ENCODE results near the gene PPM1H.

The PPM1H gene

GRCh38 chr12:62726471-62726980 is 208.4 kb downstream of the PPM1H start:
- DNase-seq = no peak

DNA sequence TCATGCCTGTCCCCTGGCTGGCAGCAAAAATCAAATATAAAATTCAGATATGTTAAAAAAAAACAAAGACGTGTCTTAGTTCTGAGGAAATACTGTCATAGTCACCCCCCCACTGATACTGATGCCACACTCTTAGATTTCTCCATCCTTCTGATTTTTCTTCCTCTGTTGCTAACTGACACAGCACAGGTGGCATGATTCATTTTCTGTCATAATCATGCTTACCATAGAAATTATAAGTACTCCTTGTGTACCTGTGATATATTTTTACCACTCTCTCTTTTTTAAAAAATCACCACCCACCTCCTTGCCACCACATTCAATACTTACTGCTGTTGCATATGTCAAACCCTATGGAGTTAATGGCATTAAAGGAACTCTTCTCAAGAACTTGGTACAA is 209.2 kb downstream of the PPM1H start:
- DNase-seq = no peak

GRCh38 chr12:62724947-62725451 is 210.0 kb downstream of the PPM1H start:
- DNase-seq = peak; percentile 27

DNA sequence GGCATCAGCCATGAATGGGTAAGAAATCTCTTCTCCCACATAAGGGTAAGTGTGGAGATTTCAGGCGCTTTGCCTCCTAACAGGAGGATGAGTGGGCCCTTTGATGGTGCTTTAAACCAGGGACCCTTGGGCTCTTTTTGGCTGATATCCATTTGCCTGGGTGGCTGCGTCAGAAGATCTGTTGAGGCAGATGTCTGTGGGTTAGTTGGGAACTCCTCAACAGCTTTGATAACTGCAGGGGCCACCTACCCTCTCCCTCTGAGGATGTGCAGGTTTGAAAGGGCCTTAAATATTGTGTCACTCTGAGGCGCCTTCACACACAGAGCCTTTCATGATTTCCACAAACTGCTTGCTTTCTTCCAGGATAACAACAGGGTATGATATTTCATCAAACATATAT is 210.7 kb downstream of the PPM1H start:
- no peak for DNase-seq

DNA sequence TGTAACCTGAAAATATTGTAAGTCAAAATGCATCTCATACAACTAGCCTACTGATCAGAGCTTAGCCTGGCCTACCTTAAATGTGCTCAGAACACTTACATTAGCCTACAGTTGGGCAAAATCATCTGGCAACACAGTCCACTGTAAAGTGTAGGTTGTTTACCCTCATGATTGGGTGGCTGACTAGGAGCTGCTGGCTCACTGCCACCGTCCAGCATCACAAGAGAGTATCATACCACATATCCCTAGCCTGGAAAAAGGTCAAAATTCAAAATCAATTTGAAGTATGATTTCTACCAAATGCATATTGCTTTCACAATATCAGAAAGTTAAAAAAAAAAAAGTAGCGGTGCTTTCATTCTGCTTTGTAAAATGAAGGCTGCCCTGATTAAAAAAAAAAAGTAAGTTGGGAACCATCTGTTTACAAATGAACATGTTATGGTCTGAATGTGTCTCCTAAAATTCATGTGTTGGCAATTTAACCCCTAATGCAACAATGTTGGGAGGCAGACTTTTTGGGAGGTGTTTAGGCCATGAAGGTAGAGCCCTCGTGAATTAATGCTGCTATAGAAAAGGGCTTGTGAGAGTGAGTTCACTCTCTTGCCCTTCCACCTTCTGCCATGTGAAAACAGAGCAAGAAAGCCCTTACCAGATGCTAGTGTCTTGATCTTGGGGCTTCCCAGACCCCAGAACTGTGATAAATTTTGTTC is 211.8 kb downstream of the PPM1H start:
- DNase-seq = no peak

DNA sequence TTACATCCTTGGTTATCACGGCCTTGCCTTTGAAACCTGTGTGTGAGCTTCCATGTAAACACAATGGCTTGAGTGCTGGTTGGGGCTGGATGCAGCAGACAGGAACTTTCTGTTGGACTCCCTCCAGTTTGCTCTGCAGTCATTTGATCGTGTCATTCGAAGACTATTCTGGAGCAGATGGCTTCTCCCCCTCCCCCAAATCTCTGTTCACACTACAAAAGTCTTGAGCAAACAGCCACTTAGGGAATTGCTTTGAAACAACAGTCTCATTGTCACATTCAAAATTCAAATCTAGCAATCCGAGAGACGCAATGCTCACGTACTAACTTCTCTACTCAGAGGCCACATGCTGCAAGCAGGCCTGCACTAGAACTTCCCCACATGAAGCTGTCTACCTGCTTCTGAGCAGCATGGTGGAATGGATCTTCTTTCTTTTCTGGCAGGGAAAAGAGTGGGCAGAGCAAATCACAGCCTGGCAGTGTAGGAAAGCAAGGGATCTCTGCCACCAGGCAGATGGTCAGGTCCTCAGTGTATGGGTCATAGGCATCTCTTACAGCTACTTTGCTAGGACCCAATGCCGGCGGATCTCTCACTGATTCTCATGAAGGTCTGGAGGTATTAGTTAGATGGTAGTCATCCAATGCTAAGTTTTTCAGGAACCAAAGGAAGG is 214.2 kb downstream of the PPM1H start:
- DNase-seq = no peak

GRCh38 chr12:62720025-62720424 is 214.9 kb downstream of the PPM1H start:
- DNase-seq = no peak

DNA sequence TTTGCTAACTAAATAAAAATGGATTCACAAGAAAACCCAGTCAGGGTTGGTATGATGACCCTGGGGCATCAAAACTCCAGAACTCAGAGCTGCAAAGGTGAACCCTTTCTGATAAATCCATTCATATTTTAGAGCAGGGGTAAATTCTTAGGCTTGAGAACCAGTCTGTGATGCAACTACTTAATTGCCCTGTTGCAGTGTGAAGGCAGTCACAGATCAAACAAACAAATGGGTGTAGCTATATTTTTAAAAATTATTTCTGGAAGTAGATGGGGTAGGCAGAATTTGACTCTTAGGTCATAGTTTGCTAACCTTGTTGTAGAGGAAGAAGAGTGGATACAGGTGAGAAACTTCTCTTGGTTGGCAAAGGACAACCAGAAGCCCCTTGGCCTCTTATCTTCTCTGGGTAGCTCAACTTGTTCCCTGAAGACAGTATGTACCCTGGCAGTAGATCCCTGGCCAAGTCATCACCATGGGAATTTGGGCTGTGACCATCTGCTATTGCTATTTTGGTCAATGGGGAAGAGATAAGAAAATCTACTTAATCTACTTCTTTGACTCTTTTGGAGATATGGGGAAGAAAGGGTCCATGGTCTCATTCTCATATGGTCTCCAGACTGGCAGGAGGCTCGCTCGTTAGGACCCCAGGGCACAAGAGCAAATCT is 216.1 kb downstream of the PPM1H start:
- DNase-seq = no peak

GRCh38 chr12:62717643-62718042 is 217.3 kb downstream of the PPM1H start:
- no peak for DNase-seq

- no peak for DNase-seq
Measured at GRCh38 chr12:62716866-62717525, 218.0 kb downstream of the PPM1H start.

GRCh38 chr12:62716037-62716436 is 218.9 kb downstream of the PPM1H start:
- DNase-seq = no peak

DNA sequence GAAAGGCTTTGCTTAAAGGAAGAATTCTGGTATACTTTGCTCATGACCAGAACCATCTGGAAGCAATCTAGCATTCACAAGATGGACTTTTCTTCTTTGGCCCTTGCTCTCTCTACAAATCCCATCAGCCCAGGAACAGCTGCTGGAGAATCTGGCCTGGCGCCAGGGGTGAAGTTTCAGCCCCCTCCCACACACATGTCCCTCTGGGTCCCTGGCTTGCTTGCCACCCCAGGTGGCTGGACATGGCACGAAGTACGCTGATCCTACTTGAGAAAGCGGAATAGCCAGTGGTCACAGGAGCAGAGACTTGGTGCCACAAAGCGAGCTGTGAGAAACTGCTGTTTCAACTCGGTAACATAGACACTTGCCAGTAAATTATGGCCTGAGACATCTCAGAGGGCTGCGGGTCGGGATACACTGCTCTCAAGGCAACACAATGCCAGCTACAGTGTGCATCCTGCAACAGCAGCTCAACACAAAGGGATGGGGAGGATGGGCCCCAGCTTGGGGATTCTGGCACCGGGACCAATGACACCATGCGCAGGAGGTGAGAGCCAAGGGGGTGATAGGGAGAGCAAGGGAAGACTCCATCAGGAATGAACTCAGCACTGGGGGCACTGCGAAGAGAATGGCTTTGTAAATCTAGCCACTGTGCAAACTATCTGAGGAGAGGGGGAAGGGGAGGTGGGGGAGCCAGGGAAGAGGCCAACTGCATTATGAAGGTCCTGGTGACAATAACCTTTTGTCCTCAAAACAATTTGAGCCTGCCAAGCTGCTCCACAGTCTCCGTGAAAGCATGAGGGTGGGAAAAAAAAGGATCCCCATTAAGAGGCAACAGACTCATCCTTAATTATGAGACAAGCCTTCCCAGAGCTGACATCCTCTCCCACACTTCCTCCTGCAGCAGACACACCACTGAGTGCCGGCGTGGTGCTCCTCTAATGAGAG is 219.9 kb downstream of the PPM1H start:
- DNase-seq = no peak

GRCh38 chr12:62714181-62714773 is 220.7 kb downstream of the PPM1H start:
- no peak for DNase-seq

- no peak for DNase-seq
Measured at GRCh38 chr12:62713723-62714122, 221.2 kb downstream of the PPM1H start.

- DNase-seq = no peak
Measured at GRCh38 chr12:62712681-62713573, 222.0 kb downstream of the PPM1H start.

GRCh38 chr12:62711631-62712241 is 223.2 kb downstream of the PPM1H start:
- DNase-seq = no peak

DNA sequence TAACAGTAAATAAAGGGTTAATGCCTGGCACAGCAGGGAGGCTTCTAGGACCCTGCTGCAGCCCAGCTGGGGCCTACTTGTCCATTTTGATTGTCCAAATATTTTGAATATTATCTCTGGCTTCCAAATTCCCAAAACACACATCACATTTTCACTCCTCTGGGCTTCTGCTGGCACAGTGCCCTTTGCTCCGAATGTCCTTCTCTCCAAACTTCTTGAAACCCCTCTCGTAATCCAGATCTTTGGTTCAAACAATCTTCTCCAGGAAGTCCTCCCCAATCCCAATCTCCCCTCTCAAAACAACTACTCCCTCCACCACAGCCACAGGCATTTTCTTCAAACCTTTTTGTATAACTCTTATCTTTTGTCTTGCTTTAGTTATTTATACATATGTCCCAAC is 225.6 kb downstream of the PPM1H start:
- DNase-seq = no peak

GRCh38 chr12:62707939-62708338 is 227.0 kb downstream of the PPM1H start:
- no peak for DNase-seq

- no peak for DNase-seq
Measured at GRCh38 chr12:62705846-62706245, 229.1 kb downstream of the PPM1H start.

- no peak for DNase-seq
Measured at GRCh38 chr12:62703011-62703380, 232.0 kb downstream of the PPM1H start.
